Measurements from ENCODE around the gene ABCA9.
"Not testable (repeated sequence)": the region's sequence is repeated elsewhere in the genome, so short reads cannot be mapped to it uniquely, and the experiment has no call there.

The ABCA9 gene

DNA sequence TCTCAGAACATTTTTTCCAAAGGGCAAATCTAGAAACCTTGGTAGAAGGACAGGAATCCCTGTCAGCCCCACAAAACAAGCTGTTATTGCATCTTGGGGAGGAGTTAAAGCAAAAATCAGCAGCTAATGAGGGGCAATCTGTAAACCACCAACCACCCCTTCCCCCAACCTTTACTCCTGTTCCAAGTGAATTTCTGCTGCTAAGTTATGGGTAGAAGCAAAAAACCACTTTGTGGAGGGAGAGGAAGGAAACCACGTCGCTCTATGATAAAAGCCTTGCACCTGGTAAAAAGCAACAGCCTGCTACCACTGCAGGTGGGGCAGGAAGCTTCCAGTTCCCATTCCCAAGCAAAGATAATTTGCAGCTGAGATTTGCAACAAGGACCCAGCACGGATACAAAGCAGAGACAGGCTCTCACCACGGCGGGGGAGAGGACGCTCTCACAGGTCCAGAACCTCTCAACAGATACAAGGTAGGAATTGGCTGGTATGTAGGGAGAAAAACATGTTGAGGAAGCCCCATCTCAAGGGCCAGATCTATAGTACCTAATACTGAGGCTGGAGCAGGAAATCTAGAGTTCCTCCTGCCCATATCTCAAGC lies 116.2 kb downstream of the ABCA9 start:
- DNase-seq, result no peak

DNA sequence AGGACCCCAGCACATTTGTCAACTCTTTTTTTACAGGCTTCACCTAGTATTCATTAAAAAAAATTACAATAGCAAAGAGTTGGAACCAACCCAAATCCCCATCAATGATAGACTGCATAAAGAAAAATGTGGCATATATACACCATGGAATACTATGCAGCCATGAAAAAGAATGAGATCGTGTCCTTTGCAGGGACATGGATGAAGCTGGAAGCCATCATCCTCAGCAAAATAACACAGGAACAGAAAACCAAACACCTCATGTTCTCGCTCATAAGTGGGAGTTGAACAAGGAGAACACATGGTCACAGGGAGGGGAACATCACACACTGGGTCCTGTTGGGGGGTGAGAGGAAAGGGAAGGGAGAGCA lies 116.9 kb downstream of the ABCA9 start:
- not testable (repeated sequence) for DNase-seq

DNA sequence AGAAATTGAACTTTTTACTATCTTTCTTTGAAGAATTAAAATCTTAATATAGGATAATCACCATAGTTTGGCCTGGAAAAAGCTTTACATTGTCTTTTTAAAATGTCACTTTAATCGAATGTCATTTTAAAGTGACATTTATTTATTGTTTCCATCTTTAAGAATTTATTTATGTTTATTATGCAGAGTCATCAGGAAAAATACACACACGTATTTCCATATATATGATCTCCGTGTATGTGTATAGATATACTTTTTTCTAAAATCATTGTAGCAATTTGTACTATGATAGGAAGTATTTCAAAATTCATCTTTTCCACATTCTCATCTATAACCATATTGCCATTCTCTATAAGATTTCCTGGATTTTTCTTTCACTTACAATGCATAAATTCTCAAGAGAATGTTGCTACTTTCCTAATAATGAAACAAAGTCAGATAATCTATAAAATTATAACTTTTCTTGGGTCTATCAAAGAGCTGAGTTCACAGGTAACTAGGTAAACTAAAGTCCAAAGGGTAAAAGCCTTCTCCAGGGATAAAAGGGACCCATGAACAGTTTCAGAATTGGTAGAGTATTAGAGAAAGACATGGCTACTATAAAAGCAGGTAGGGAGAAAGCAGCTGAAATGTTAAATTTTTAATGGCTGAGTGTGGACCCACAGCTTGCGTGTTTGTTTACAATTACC lies 117.5 kb downstream of the ABCA9 start:
- no peak for DNase-seq

DNA sequence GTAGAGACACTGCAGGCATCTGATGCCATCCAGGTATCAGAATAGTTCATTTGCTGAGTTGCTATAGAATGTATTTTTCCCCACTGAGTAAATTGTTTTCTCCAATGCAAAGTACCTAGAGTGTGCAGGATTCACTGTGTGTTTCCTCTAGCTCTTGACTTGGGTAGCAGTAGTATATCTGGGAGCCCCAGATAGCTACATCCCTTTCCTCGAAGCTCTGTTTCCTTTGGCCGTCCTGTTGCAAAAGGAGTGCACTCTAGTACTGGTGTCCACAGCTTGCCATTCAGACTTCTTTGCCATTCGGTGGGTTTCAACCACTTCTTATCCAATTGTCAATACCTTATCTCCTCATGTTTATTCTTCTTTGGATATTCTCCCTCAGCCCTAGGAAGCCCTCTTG lies 118.3 kb downstream of the ABCA9 start:
- DNase-seq, result no peak

DNA sequence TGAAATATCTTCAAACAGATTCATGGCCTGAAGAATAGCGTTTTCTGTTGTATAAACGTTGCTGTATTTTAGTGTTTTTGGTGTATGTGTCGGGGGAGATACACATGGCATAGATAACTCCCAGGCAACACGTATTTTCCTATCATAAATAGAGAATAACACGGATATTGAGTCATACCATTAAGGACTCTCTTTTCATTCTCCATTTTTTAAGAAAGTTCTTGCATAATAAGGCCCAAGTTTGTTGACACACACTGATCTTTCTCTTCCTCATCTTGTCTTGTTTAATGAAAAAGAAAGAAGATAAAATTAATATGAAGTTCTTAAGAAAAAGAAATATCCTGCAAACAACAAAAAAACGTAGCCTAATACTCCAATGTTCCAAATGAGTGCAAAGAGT lies 119.0 kb downstream of the ABCA9 start:
- no peak for DNase-seq

DNA sequence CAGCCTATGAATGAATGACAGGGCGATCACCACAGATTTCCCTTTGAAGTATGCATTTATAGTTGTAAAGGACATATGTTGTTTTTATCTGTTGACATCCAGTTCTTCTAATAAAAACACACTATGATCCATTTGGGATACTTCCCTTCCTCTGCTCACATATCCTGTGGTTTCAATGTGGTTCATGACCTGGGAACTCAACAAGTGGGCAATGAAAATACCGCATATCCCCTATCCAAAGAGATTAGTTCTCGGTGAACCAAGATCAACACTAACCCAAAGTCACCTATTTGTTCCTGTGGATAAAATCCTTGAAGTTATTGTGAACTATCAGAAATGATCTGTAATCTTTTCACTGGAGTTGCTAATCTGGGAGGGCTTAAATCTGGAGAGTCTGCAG lies 121.5 kb downstream of the ABCA9 start:
- DNase-seq, result no peak

DNA sequence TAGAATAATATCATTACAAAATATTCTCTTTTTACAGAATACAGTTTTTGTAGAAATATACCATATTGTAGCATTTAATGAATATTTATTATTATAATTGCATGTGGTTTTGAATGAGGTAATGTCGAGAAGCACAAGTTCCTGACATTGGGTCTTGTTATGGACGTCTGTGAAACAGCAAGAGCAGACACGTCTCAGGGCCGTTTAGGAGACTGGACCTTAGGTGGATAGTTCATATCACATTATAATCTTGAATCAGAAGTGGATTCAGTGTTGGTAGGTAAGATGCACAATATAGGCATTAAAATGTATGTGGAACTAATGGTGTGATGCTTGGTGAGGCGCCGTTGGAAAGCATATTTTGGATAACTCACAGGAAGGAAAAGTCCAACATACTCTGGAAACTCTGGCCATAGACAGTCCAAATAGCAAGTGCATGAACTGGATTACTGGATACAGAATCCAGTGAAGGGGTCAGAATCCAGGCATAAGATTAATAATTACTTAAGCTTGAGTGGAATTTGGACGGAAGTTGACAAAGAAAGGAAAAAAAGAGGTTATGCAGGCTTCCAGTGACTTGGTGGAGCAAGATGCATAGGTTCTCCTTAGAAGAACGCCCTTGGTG lies 122.7 kb downstream of the ABCA9 start:
- DNase-seq, result no peak

DNA sequence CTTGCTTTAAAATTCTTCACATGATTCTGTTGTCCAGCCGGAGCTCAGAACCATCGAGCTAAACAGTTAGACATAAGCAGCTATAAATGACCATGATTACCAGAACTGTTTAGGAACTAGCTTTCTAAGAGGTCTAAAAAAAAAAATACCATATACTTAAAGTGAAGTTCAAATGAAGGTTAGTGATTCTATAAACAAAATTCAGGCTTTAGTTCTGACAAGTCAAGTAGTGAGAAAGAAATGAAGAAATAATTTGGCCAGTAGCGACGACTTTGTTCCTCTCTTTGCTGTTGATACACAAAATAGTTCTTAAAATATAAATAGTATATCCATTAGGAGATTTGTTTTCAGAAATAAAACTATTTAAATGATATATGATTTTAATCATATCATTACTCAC lies 133.2 kb downstream of the ABCA9 start:
- no peak for DNase-seq

DNA sequence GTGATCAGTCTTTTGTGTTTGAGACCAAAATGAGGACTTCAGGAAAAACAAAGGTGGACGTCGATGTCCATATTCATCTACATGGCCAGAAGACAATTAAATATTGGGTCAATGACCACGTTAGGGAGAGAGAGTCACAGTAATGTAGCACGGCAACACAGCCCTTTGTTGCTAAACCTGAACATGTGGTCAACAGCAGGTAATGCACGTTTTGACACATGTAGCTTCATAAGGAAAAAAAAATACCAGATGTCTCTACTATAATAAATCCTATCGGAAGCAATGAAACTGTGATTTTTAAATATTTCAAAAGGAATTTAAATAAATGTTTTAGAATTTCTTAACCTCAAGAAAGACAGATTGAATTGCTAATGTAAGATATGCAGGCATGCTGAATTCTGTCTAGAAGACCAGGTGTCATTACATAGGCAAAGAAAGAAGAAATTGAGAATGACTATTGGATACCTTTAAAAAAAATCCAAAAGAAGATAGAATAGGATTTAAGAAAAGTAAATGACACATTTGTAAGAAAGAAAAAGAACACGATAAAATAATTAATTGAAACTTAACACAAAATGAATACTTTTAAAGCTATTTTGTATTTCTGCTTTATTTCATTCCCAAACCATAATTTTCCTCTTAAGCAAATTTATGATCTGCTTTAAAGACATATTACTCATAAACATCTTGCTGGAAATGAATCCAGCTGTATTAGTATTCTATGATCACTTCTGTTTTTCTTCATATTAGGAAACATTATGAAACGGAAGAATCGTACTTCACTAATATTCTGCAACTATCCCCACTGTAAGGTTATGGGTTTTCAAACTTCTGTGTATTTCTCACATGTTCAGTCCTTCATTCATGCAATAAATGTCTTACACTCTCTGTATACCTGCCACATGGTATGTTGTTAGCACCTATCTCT lies 135.7 kb downstream of the ABCA9 start:
- no peak for DNase-seq
